DMS53 (cell line): ENCODE data around the gene TPD52L1.
"Not testable (repeated sequence)": the region's sequence is repeated elsewhere in the genome, so short reads cannot be mapped to it uniquely, and the experiment has no call there.

ENCODE experiments used
- DNase-seq: peaks from one replicate; lab custom pipeline; 2025; lab: John Stamatoyannopoulos, UW

The TPD52L1 gene

DNA sequence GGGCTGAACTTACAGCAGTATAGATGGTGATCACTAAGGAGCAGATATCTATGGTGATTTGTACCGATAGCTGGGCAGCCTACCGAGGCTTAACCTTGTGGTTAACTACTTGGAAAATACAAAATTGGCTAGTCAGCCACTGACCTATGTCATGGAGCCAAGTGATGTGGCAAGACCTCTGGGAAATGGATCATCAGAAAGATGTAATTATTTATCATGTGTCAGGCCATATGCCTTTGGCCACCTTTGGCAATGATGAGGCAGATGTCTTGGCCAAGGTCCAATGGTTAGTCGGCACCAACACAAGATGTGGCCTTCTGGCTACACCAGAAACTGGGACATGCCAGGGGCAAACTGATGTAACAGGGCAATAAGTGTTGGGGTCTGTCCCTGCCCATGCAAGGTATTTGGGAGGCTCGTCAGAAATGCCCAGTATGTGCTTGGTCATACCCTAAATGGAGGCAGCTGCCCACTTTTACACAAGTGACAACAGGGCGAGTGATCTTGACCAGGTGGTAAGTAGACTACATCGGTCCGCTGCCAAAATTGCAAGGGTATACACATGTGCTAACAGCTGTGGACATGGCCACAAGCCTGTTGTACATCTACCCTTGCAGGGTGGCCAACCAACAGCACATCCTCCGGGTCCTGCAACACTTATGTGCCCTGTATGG lies 118.0 kb downstream of the TPD52L1 start:
- no peak for DNase-seq

- DNase-seq = no peak
Observed at GRCh38 chr6:125273251-125273650, 119.7 kb downstream of the TPD52L1 start.

- no peak for DNase-seq
Observed at GRCh38 chr6:125273965-125274364, 120.4 kb downstream of the TPD52L1 start.

GRCh38 chr6:125274935-125275334 lies 121.4 kb downstream of the TPD52L1 start:
- DNase-seq = no peak

GRCh38 chr6:125275779-125276178 lies 122.2 kb downstream of the TPD52L1 start:
- no peak for DNase-seq

- DNase-seq = no peak
Observed at GRCh38 chr6:125277838-125278237, 124.3 kb downstream of the TPD52L1 start.

DNA sequence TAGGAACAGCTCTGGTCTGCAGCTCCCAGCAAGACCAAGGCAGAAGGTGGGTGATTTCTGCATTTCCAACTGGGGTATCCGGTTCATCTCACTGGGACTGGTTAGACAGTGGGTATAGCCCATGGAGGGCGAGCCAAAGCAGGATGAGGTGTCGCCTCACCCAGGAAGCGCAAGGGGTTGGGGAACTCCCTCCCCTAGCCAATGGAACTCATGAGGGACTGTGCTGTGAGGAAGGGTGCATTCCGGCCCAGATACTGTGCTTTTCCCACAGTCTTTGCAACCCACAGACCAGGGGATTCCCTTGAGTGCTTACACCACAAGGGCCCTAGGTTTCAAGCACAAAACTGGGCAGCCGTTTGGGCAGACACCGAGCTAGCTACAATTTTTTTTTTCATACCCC lies 126.4 kb downstream of the TPD52L1 start:
- DNase-seq = no peak

- DNase-seq = not testable (repeated sequence)
Observed at GRCh38 chr6:125280370-125281035, 126.9 kb downstream of the TPD52L1 start.

GRCh38 chr6:125282470-125282869 lies 128.9 kb downstream of the TPD52L1 start:
- DNase-seq = not testable (repeated sequence)

DNA sequence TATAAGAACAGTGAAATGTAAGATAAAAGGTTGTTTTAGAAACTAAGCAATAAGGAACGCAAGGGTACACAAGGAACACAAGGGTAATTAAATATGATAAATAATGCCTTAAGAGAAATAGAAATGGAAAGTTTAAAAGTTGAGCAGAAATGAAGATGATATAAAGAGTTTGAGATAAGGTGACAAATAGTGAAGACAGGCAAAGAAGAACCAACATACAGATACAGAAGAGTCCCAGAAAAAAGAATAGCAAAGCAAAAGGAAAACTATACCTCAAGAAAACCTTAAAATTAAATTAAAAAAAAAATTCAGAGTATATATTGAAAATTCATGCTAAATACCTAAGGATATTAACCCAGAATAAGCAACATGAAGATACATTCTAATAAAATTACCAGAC lies 131.8 kb downstream of the TPD52L1 start:
- DNase-seq = no peak

DNA sequence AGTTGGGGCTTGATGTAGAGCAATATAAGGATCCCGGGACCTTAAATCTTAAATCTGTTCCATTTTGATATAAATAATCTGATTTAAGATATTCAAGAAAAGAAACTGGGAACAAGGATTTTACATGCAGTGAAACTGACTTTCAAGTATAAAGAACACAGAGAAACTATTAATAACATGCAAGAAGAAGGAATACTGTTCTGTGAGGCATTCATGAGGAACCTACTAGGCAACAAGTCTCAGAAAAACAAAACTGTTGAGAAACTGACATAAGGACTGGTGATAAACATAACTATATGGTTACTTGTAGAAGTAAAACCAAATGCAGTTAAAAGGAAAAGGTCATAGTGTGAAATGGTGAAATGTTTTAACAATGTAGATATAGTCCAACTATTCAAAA lies 132.4 kb downstream of the TPD52L1 start:
- no peak for DNase-seq

- DNase-seq = no peak
Observed at GRCh38 chr6:125287718-125288117, 134.1 kb downstream of the TPD52L1 start.

- no peak for DNase-seq
Observed at GRCh38 chr6:125293587-125293986, 140.0 kb downstream of the TPD52L1 start.

GRCh38 chr6:125294036-125294435 lies 140.5 kb downstream of the TPD52L1 start:
- no peak for DNase-seq

DNA sequence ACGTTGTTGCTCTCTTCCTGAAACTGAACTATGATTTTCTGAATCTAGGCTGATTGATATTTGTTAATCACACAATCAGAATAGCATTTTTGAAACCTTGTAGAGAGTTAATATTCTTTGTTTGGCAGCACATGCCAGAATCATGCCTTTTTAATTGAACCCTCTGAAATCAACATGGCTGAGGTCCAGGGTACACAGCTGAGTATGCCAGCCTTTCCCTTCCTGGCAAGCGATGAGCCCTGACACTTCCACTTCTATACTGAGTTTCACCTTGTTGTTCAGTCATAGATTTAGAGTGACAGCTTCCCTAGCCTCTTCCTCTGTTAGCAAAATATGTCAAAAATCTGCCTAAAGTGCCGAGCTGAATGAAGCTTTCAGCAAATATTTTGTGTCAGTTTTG lies 141.4 kb downstream of the TPD52L1 start:
- DNase-seq = no peak

- DNase-seq = no peak
Observed at GRCh38 chr6:125296471-125296870, 142.9 kb downstream of the TPD52L1 start.

DNA sequence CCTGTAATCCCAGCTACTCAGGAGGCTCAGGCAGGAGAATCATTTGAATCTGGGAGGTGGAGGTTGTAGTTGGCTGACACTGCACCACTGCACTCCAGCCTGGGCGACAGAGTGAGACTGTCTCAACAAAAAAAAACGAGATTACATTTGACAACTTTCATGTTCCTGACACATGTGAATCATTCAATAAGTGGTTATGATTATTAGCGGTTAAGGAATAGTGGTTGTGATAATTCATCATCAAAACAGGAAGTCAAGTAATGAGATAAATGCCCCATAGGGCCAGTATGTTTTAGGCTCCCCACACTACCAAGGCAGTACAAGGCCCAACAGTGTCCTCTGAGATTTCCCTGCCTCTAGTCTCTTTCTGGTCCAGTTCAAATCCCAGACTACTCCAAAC lies 145.7 kb downstream of the TPD52L1 start:
- DNase-seq = no peak

- peak; percentile 50 for DNase-seq
Observed at GRCh38 chr6:125300992-125301434, 147.4 kb downstream of the TPD52L1 start.

GRCh38 chr6:125301435-125302391 lies 148.1 kb downstream of the TPD52L1 start, which contains the start of gene HDDC2:
TSS of gene HDDC2 (minus strand) at chr6:125301967. CDS start at chr6:125301932, 35 bp downstream.
- DNase-seq = peak; percentile 87

- DNase-seq = no peak
Observed at GRCh38 chr6:125302840-125303511, 149.4 kb downstream of the TPD52L1 start.

GRCh38 chr6:125303512-125303854 lies 149.9 kb downstream of the TPD52L1 start:
- no peak for DNase-seq
